HG03442 (cell line): Measurements from ENCODE around the gene ASH1L.
"Not testable (repeated sequence)": the region's sequence is repeated elsewhere in the genome, so short reads cannot be mapped to it uniquely, and the experiment has no call there.

Source experiments
- ATAC-seq: cut with Tn5 transposase; IDR thresholded peaks from one replicate; pipeline ENCODE4 v1.9.1; 2021; ENCODE audit warnings: mild to moderate bottlenecking, moderate library complexity; ENCODE audit not compliant: unreplicated experiment

ASH1L gene, protein sequence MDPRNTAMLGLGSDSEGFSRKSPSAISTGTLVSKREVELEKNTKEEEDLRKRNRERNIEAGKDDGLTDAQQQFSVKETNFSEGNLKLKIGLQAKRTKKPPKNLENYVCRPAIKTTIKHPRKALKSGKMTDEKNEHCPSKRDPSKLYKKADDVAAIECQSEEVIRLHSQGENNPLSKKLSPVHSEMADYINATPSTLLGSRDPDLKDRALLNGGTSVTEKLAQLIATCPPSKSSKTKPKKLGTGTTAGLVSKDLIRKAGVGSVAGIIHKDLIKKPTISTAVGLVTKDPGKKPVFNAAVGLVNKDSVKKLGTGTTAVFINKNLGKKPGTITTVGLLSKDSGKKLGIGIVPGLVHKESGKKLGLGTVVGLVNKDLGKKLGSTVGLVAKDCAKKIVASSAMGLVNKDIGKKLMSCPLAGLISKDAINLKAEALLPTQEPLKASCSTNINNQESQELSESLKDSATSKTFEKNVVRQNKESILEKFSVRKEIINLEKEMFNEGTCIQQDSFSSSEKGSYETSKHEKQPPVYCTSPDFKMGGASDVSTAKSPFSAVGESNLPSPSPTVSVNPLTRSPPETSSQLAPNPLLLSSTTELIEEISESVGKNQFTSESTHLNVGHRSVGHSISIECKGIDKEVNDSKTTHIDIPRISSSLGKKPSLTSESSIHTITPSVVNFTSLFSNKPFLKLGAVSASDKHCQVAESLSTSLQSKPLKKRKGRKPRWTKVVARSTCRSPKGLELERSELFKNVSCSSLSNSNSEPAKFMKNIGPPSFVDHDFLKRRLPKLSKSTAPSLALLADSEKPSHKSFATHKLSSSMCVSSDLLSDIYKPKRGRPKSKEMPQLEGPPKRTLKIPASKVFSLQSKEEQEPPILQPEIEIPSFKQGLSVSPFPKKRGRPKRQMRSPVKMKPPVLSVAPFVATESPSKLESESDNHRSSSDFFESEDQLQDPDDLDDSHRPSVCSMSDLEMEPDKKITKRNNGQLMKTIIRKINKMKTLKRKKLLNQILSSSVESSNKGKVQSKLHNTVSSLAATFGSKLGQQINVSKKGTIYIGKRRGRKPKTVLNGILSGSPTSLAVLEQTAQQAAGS (N-terminal part only)

DNA sequence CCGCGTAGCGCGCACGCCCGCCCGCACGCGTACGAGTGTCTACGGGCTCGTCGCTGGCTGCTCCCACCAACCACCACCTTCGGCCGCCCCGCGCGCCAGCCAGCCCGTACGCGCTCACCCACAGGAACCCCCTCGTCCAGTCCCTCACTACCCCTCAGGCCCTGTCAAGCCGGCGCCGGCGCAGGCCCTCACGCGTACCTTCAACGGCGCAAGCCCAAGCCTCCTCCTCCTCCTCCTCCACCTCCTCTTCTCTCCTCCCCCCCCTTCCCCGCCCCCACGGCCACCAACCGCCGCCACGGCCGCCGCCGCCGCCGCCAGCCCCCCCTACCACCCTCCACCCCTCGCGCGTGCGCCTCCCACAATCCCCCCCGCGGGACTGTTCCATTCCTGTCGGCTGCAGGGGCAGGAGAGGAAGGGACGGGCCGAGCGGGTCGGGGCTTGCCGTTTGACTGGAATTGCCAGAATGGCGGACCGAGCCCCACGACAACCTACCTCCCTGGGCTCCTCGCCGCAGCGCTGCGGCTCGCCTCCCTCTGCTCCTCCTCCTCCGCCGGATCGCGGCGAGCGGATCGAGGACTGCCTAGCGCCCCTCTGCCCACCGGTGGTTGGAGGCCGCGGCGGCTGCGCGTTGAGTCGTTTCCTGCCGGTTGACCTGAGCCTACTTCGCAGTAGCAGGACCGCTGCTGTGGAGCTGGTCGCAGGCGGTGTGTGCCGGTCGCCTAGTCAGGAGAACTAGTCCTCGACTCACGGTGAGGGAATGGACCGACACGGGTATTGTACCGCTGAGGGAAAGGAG lies at the start of gene ASH1L:
ASH1L (minus strand) TSS at position 223 of the 796 bp plus-strand sequence. CDS start 41,284 bp downstream, outside the sequence.
- peak; percentile 73 for ATAC-seq

DNA sequence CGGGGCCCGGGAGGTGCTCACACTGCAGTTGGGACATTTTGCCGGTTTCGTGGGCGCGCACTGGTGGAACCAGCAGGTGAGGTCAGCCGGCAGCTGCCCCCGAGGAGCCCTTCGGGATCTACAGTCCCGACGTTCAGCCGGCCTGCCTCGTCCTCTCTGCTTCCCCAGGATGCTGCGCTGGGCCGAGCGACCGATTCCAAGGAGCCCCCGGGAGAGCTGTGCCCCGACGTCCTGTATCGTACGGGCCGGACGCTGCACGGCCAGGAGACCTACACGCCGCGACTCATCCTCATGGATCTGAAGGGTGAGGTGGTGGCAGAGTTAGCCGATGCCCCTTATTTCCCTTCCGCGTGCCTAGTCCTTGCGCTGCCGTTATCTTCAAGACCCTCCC lies 47.6 kb upstream of the ASH1L start:
- ATAC-seq, result not testable (repeated sequence)

DNA sequence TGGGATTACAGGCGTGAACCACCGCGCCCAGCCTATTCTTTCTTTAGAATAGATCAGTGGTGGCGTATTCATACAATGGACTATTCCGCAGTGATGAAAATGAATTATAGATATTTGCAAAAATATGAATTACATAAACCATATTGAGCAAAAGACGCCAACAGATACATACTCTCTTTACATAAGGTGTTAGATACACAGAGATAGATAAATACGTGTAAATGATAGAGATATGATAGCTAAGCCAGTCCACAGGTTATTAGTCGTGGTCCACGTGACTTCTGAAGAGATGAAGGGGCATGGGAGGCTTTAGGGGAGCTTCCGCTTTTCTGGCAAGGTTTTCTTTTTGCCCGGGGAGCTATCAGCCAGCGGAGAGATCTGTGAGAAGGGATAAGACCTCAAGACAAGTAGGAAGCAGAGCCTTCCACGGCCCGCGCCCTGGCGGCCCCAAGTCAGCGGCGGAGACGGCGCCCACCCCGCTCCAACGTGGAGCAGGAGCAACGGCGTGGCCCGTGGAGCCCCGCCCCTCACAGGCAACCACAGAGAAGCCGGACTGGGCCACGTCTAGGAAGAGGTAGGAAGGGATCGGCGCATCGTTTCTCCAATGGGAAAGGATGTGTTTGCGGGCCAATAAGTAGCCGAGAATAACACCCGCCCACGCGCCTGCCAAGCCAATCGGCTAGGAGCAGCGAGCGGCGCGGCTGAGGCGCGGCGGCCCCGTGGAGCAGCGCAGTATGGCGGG lies 47.1 kb upstream of the ASH1L start, which contains the start of gene MSTO1:
MSTO1 (plus strand) TSS at position 704 of the 742 bp plus-strand sequence; CDS start at position 735, 31 bp downstream.
- ATAC-seq, result peak; percentile 94

DNA sequence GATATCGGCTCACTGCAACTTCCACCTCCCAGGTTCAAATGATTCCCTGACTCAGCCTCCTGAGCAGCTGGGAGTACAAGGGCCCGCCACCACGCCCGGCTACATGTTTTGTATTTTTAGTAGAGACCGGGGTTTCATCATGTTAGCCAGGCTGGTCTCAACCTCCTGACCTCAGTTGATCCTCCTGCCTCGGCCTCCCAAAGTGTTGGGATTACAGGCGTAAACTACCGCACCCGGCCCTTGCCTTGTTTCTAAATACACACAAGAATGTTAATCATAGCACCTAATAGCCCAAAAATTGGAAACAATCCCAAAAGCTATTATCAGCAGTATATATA lies 46.3 kb upstream of the ASH1L start:
- ATAC-seq, result no peak

DNA sequence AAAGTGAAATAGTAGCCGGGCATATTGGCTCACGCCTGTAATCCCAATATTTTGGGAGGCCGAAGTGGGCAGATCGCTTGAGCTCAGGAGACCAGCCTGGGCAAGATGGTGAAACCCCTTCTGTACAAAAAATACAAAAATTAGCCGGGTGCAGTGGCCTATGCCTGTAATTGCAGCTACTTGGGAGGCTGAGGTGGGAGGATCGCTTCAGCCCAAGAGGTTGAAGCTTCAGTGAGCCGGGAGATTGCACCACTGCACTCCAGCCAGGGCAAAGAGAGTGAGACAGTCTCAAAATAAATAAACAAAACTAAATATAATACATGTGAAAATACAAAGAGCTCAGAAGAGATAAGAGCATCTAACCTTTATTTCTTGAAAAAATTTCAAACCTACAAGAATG lies 45.1 kb upstream of the ASH1L start:
- no peak for ATAC-seq

DNA sequence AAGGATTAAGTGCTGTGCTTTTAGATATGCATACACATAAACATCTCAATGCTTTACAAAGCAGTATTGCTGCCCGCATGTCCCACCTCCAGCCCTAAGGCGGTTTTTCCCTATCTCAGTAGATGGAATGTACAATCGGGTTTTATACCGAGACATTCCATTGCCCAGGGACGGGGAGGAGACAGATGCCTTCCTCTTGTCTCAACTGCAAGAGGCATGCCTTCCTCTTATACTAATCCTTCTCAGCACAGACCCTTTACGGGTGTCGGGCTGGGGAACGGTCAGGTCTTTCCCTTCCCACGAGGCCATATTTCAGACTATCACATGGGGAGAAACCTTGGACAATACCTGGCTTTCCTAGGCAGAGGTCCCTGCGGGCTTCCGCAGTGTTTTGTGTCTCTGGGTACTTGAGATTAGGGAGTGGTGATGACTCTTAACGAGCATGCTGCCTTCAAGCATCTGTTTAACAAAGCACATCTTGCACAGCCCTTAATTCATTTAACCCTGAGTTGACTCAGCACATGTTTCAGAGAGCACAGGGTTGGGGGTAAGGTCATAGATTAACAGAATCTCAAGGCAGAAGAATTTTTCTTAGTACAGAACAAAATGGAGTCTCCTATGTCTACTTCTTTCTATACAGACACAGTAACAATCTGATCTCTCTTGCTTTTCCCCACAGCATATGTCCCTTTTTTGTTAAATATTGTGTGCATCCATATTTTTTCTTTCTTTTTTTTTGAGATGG lies 37.4 kb upstream of the ASH1L start:
- not testable (repeated sequence) for ATAC-seq

DNA sequence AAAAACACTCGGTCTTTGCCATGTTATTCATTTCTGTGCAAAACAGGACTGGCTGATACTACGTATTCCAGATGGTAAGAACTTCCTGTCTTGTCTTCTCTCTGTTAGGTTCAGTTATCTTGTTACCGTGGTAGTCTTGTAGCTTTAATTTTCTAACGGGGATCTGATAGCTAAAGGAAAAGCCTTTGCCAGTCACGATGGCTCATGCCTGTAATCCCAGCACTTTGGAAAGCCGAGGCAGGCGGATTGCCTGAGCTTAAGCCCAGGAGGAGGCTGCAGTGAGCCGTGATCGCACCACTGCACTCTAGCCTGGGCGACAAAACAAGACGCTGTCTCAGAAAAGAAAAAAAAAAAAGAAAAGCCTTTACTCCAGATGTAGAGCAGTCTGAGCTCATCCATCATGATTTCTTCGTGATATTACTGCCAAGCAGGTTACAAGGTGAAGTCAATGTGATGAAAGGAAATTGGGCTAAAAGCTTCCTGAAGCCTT lies 36.3 kb upstream of the ASH1L start:
- ATAC-seq, result no peak

DNA sequence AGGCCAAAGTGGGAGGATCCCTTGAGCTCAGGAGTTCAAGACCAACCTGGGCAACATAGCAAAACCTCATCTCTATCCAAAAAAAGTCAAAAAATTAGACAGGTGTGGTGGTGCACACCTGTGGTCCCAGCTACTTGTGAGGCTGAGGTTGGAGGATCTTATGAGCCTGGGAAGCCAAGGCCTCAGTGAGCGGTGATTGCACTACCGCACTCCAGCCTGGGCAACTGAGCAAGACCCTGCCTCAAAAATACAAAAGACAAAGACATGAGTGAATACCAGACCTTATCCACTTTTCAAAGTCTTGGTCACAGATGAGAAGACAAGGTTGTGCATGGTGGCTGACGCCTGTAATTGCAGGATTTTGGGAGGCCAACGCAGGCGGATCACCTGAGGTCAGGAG lies 34.3 kb upstream of the ASH1L start:
- no peak for ATAC-seq

DNA sequence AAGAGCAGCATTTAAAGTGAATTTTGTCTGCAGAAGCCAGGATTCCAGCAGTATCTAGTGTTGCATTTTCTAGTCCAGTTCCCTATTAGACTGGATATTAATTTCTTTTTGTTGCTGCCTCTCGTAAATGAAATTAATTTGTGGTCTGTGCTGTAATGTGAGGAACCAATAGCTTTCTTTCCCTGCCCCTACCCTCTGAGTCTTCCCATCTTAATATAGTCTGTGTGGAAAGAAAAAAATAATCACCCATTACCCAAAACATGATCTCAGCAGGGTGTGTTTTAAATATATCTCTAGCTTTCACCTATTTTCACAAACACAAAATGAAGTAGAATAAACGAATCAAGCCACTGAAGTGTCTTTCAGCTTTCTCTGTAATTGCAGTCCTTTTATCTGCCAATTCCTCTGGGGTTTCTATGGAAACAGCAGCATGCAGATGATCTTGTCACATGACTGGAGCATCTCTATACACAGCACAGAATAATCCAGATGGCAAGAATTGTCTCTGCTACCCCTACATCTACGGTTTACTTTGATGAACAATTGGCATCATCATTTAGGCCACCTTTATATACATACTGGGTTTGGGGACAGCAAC lies 33.4 kb upstream of the ASH1L start:
- ATAC-seq, result not testable (repeated sequence)

DNA sequence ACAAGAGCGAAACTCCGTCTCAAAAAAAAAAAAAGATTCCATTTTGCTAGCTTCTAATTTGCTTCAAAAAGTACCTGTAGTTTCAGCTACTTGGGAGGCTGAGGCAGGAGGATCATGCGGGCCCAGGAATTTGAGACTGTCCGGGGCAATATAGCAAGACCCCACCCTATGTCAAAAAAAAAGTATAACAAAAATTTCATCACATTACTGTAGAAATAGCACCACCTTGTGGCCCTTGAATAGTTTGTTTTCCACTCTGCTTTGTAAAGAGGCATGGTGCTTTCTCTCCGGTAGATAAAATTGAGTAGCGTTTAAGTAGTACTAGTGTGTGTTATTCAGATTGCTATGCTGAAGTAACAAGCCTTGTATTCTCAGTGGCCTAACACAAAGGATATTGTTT lies 29.2 kb upstream of the ASH1L start:
- no peak for ATAC-seq

DNA sequence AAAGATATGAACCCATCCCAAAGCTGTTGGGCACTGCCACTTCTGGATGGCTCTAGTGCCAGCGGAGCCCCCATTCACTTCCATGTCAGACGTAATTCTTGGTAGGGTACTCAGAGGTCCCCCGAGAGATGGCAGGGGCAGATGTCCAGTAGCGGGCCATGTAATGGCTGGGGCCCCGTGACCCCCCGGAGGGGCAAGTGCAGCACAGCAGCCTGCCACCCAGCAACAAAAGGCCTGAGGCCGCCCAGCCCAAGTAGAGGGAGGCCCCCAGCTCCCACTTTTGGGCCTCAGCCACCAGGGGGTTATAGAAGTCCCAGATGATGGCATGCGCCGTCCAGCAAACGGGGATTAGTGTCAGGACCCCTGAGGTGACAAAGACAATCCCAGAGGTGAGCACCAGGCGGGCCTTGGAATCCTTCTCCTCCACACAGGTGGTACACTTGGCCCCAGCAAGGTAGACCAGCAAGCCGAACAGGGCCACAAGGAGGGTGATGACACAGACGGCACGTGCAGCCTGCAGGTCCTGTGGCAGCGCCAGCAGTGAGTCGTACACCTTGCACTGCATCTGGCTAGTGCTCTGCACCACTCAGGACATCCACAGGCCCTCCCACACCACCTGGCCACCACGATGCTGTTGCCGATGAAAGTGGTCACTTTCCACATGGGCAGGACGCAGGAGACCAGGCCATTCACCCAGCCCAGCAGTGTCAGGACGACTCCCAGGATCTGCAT lies 28.1 kb upstream of the ASH1L start:
- not testable (repeated sequence) for ATAC-seq

DNA sequence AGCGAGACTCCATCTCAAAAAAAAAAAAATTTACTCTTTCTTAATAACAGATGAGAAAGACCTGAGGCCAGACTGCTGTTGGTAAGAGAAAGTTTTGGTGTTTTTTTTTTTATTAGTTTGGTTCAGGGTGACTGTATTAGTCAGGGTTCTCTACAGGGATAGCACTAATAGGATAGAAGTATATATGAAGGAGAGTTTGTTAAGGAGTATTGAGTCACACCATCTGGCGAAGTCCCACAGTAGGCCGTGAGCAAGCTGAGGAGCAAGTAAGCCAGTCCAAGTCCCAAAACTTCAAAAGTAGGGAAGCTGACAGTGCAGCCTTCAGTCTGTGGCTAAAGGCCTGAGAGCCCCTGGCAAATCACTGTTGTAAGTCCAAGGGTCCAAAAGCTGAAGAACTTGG lies 26.7 kb upstream of the ASH1L start:
- not testable (repeated sequence) for ATAC-seq

DNA sequence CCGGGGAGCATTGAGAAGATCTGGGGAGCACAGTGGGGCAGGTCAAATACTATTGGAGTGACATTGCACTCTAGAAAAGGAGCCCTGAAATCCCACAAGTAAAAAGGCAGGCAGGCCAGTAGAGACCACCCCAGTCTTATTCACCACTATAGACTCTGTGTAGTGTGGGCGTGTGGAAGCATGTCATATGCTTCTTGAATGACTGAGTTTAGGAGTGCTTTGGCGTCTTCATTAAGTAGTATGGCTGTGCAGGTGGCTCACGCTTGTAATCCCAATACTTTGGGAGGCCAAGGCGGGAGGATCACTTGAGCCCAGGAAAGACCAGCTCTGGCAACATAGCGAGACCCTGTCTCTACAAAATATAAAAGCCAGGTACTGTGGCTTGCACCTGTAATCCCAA lies 21.2 kb upstream of the ASH1L start:
- not testable (repeated sequence) for ATAC-seq

DNA sequence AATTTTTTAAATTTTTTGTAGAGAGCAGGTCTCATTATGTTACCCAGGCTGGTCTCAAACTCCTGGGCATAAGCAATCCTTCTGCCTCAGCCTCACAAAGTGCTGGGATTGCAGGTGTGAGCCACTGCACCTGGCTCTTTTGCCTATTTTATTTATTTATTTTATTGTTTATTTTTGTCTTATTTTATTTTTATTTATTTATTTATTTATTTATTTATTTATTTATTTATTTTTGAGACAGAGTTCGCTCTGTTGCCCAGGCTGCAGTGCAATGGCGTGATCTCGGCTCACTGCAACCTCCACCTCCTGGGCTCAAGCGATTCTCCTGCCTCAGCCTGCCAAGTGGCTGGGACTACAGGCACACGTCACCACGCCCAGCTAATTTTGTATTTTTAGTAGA lies 13.0 kb upstream of the ASH1L start:
- ATAC-seq, result not testable (repeated sequence)

DNA sequence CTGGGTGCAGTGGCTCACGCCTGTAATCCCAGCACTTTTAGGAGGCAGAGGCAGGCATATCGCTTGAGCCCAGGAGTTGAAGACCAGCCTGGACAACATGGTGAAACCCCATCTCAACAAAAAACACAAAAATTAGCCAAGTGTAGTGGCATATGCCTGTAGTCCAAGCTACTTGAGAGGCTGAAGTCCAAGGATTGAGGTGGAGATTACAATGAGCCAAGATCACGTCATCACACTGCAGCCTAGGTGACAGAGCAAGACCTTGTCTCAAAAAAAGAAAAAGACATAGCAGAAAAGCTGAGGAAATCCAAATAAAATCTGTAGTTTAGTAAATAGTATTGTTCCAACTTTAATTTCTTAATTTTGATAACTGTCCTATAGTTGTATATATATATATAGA lies 11.5 kb upstream of the ASH1L start:
- no peak for ATAC-seq

DNA sequence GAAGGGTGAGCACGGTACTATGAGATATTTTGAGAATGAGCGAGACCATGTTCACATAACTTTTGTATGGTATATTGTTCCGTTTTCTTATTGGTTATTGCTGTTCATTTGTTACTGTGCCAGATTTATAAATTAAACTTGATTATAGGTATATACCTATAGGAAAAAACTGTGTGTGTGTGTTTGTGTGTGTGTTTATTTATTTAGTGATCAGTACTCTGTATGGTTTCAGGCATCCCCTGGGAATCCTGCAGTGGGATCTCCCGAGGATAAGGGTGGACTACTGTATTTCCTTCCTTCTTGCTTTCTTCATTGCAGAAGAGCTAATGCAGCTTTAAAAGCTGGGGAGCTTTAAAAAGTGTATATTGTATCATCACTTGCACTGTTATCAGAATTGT lies 8.0 kb upstream of the ASH1L start:
- ATAC-seq, result no peak

DNA sequence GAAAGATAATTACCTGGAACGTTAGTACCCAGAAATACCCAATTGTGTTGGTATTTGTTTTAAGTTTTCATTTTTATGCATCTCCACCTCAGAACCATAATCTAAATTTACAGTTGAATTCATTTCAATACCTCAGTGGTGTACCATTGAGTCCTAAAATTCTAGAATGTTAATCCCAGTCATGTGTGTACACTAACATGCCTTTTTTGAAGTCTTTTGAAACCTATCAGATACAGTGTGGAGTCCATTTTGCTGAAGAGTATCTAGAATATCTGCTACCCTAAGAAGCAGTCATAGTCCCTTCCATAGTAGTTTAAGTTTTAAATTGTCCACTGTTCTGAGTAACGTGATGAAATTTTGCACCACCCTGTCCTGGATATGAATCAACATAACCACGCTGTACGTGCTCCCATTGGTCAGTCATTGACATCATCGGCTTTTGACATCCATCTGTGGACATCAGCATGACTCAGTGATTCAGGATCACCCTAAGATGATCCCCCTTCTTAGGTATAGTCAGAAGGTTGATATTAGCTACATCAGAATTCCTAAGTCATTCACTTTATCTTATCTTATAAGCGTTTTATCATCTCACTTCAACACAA lies 7.5 kb upstream of the ASH1L start:
- no peak for ATAC-seq
